Endothelial cell of umbilical vein (primary cell): ENCODE data around the gene WBP1L. TPM values are rescaled to one million over a fixed set of nuclear protein-coding genes. Genes with fewer than 3 reads are reported as not detected.

ENCODE experiments used
- BruUV-seq: library from RNA; stranded (reverse); fragments of 400-500 nt; replicated peaks from 2 replicates; lab custom pipeline; 2021; lab: Mats Ljungman, UMichigan
- CTCF ChIA-PET: fragments of 300-600, 350-600 bp; sonication (Branson Sonifier 250); formaldehyde crosslinking; loops from one replicate; lab custom pipeline; 2021; ENCODE audit warnings: antibody characterized with exemption, inconsistent platforms; lab: Charles Lee
- POLR2A ChIA-PET: fragments of 300-600, 350-600 bp; sonication (Branson Sonifier 250); formaldehyde crosslinking; loops from one replicate; lab custom pipeline; 2021; ENCODE audit warnings: antibody characterized with exemption, inconsistent platforms; lab: Charles Lee
- DNase-seq: peaks from one replicate; pipeline ENCODE4 v3.0.0-alpha.2; 2011; ENCODE audit warnings: low read depth, low spot score
- FAIRE-seq: peaks from 2 replicates; lab custom pipeline; 2011; peaks lifted over from hg19 to GRCh38; lab: Jason Lieb, UNC
- H2AFZ ChIP-seq: 2 replicates; pipeline ENCODE4 v1.6.0; 2012; ENCODE audit warnings: low read depth, low read length, control low read depth, inconsistent platforms
- H3K27ac ChIP-seq: 2 replicates; pipeline ENCODE4 v1.5.1; 2011; ENCODE audit warnings: low read depth, mild to moderate bottlenecking, control low read depth, low read length, moderate library complexity; ENCODE audit not compliant: insufficient read depth
- H3K27me3 ChIP-seq, 2 experiments: 2 replicates each; pipeline versions ENCODE4 v1.6.0 to v1.6.1; 2011; ENCODE audit warnings: low read length in 2 of 2, mixed read lengths in 1 of 2; ENCODE audit not compliant: control insufficient read depth in 2 of 2, insufficient read depth in 2 of 2
- H3K36me3 ChIP-seq, 2 experiments: 2 replicates in 1 of 2; 3 replicates in 1 of 2; pipeline ENCODE4 v1.5.1; 2011; ENCODE audit warnings: low read length in 2 of 2, mild to moderate bottlenecking in 1 of 2, moderate library complexity in 1 of 2; ENCODE audit not compliant: control insufficient read depth in 2 of 2, insufficient read depth in 2 of 2; ENCODE audit errors: extremely low read depth in 1 of 2
- H3K4me1 ChIP-seq: 3 replicates; pipeline ENCODE4 v1.5.1; 2011; ENCODE audit warnings: mild to moderate bottlenecking, low read length; ENCODE audit not compliant: control insufficient read depth, insufficient read depth; ENCODE audit errors: extremely low read depth
- H3K4me2 ChIP-seq: 2 replicates; pipeline ENCODE4 v1.6.1; 2011; ENCODE audit warnings: low read length, control low read depth, mixed read lengths; ENCODE audit not compliant: insufficient read depth
- H3K4me3 ChIP-seq, 3 experiments: fragments of 200-600 bp in 1 of 3; sonication (generic), shearing (Covaris generic) in 1 of 3; replicated peaks in 1 of 3; 2 replicates each; pipeline ENCODE4 v1.5.1; 2011 to 2016; ENCODE audit warnings: control low read depth in 3 of 3, low read length in 3 of 3, mild to moderate bottlenecking in 2 of 3, inconsistent platforms in 1 of 3, low read depth in 1 of 3, moderate library complexity in 1 of 3; ENCODE audit not compliant: insufficient read depth in 1 of 3
- H3K79me2 ChIP-seq: 2 replicates; pipeline ENCODE4 v1.6.0; 2012; ENCODE audit warnings: low read length, inconsistent platforms; ENCODE audit not compliant: control insufficient read depth, insufficient read depth
- H3K9ac ChIP-seq: replicated peaks from 2 replicates; pipeline ENCODE3; 2011; ENCODE audit warnings: low read length, control low read depth; ENCODE audit not compliant: insufficient read depth; ENCODE audit errors: extremely low read depth
- H3K9me1 ChIP-seq: replicated peaks from 3 replicates; pipeline ENCODE4 v1.6.0; 2011; ENCODE audit warnings: mild to moderate bottlenecking, low read length; ENCODE audit not compliant: control insufficient read depth, insufficient read depth; ENCODE audit errors: extremely low read depth
- H3K9me3 ChIP-seq: replicated peaks from 2 replicates; pipeline ENCODE4 v1.5.1; 2012; ENCODE audit warnings: low read length, inconsistent platforms; ENCODE audit not compliant: control insufficient read depth, insufficient read depth
- H4K20me1 ChIP-seq: replicated peaks from 2 replicates; pipeline ENCODE3; 2011; ENCODE audit warnings: mild to moderate bottlenecking, low read length; ENCODE audit not compliant: control insufficient read depth, insufficient read depth; ENCODE audit errors: extremely low read depth
- FOS ChIP-seq: IDR thresholded peaks from 2 replicates; pipeline ENCODE4 v1.6.1; 2011; ENCODE audit warnings: mild to moderate bottlenecking, low read length, moderate library complexity, borderline replicate concordance; ENCODE audit not compliant: insufficient read depth
- GATA2 ChIP-seq: IDR thresholded peaks from 2 replicates; pipeline ENCODE4 v1.7.0; 2011; ENCODE audit warnings: low read depth, mild to moderate bottlenecking, moderate library complexity, mixed read lengths, low read length; ENCODE audit not compliant: insufficient read length, insufficient read depth
- JUN ChIP-seq: IDR thresholded peaks from 2 replicates; pipeline ENCODE4 v1.6.1; 2011; ENCODE audit warnings: borderline replicate concordance, low read depth; ENCODE audit not compliant: insufficient read length, insufficient read depth
- MYC ChIP-seq: IDR thresholded peaks from one replicate; pipeline ENCODE4 v1.6.1; 2011; ENCODE audit warnings: mild to moderate bottlenecking, low read depth, low read length
- POLR2A ChIP-seq: IDR thresholded peaks from 2 replicates; pipeline ENCODE4 v1.6.1; 2012; ENCODE audit warnings: low read depth, mild to moderate bottlenecking, control low read depth, low read length
- POLR2AphosphoS5 ChIP-seq: IDR thresholded peaks from 2 replicates; pipeline ENCODE4 v1.6.1; 2012; ENCODE audit warnings: low read depth, mild to moderate bottlenecking, control low read depth, low read length, moderate library complexity; ENCODE audit not compliant: insufficient read depth
- dilution Hi-C: fragments of 300-500 bp; cut with MboI; formaldehyde crosslinking; loops from one replicate; pipeline ENCODE4 v1.15.0; 2019; ENCODE audit warnings: low sequenced_read_pairs; ENCODE audit not compliant: extremely low pct_ligation_motif_present
- intact Hi-C: fragments of 100-400 bp; cut with micrococcal nuclease; formaldehyde crosslinking; loops from one replicate; pipeline ENCODE4 v1.10.0; 2022
- polyA plus RNA-seq, 4 experiments: library from polyadenylated mRNA; depleted of rRNA in 3 of 4; stranded (reverse) in 3 of 4; unstranded in 1 of 4; fragments of >200 nt; gene quantifications; 2 replicates each; pipeline versions ENCODE4 v1.2.1 to v1.2.3, GENCODE V29; 2011 to 2012; ENCODE audit warnings: missing spikeins in 1 of 4
- total RNA-seq: library from RNA; stranded (reverse); gene quantifications from 2 replicates; pipeline ENCODE4 v1.2.3, GENCODE V29; 2021
- TF ChIP-seq, protein P1 (sequence below), 2 donors: IDR thresholded peaks; 1 replicate in 1 of 2; 2 replicates in 1 of 2; pipeline ENCODE4 v1.5.1; 2011; ENCODE audit warnings: low read length in 2 of 2, mild to moderate bottlenecking in 2 of 2, moderate library complexity in 2 of 2, control low read depth in 1 of 2, inconsistent platforms in 1 of 2, low read depth in 1 of 2; ENCODE audit not compliant: insufficient read depth in 1 of 2; ENCODE audit errors: extremely low read depth in 1 of 2
- TF ChIP-seq, protein P2 (sequence below): IDR thresholded peaks from 2 replicates; pipeline ENCODE4 v1.6.1; 2011; ENCODE audit not compliant: insufficient read depth, insufficient read length

The WBP1L gene
- total and polyA plus RNA-seq, 2 donors (not counting 3 experiments of a cell fraction or from before 2014, with no cell fraction given) = 46.0 to 70.3 TPM

DNA sequence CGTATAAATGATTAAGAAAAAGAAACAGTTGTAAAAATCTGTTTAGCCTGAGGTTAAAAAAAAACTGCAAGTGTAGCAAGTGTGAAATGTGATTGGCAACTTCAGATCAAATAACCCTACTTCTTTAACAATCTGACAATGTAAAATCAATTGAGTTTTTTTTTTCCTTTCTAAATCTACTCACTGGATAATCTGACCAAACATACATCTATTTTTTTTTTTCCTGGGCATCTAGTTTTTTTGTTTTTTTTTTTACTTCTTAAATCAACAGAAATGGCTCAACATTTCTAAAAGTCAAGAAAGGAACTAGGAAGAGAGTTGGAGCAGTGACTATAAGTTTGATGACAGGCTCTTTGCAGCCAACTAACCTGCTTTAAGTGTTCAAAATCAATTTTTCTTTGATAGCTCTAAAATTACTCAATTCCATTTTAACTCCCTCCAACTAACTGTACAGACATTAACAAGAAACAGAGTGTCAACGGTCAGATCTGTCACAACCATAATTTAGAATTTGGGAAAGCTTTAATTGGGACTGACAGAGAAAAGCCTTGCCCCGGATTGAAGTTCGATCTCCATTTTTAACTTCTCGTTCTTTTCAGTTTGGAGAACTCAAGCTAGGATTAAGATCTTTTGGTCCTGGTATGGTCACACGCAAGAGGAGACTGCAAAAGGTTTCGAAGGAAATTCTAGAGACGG lies 30.8 kb upstream of the WBP1L start:
- POLR2A ChIA-PET = interaction anchor here (1.5 kb wide), 1 partner anchor 30 kb away, joined by 6 read pairs; the partner anchor contains the start of gene WBP1L
- CTCF ChIA-PET = interaction anchor here (0.6 to 7.1 kb wide), 11 partner anchors 9 to 531 kb away, joined by 3 to 75 read pairs (median 6); partner anchors contain the start of gene SUFU
- Histone ChIP-seq H3K79me2 (peaks cover 16% of the 10 kb centered on the region), H3K27ac (peak overlapping the region; percentile 38), H3K4me3 (peak overlapping the region; percentile 51 to 85 (median 62)), H3K4me2 (peak overlapping the region; percentile 94), H3K9me1 (no peaks in the 10 kb centered on the region), H3K9me3 (no peaks in the 10 kb centered on the region), H3K36me3 (no peaks in the 10 kb centered on the region), H3K27me3 (no peaks in the 10 kb centered on the region), H4K20me1 (no peaks in the 10 kb centered on the region), H3K4me1 (peaks cover 23% of the 10 kb centered on the region), H2AFZ (peak overlapping the region; percentile 80), H3K9ac (peak overlapping the region; percentile 78)
- TF ChIP-seq, protein P1, sequence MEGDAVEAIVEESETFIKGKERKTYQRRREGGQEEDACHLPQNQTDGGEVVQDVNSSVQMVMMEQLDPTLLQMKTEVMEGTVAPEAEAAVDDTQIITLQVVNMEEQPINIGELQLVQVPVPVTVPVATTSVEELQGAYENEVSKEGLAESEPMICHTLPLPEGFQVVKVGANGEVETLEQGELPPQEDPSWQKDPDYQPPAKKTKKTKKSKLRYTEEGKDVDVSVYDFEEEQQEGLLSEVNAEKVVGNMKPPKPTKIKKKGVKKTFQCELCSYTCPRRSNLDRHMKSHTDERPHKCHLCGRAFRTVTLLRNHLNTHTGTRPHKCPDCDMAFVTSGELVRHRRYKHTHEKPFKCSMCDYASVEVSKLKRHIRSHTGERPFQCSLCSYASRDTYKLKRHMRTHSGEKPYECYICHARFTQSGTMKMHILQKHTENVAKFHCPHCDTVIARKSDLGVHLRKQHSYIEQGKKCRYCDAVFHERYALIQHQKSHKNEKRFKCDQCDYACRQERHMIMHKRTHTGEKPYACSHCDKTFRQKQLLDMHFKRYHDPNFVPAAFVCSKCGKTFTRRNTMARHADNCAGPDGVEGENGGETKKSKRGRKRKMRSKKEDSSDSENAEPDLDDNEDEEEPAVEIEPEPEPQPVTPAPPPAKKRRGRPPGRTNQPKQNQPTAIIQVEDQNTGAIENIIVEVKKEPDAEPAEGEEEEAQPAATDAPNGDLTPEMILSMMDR (IDR thresholded peaks at IDR 0.05; ENCODE audit: extremely low read depth in 1 of 2, insufficient read depth in 1 of 2, low read depth in 1 of 2, low read length in 2 of 2) = no peak
- TF ChIP-seq POLR2AphosphoS5 (no peak), JUN (no peak), FOS (no peak), MYC (no peak), GATA2 (no peak), POLR2A (no peak)
- TF ChIP-seq, protein P2, sequence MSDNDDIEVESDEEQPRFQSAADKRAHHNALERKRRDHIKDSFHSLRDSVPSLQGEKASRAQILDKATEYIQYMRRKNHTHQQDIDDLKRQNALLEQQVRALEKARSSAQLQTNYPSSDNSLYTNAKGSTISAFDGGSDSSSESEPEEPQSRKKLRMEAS = no peak
- dilution Hi-C loops (no loop called here), intact Hi-C loops (loop anchor here (2.0 to 5.0 kb wide), 3 partner anchors 34 to 318 kb away; partner anchors contain the start of gene NFKB2)
- no peak for DNase-seq
- peak; percentile 31 for FAIRE-seq
- TSS peak; percentile 51 for BruUV-seq
